Stimulated activated CD4-positive, alpha-beta T cell treated with anti-CD3 and anti-CD28 coated beads, Interleukin-12 subunit alpha, Interleukin-12 subunit beta, amount 100 ng/mL, for 24 hours (primary cell): ENCODE results near the gene DENND2C.
A peak's percentile ranks its signal among the peaks of the same experiment; 100 is the strongest.

Experiments
- DNase-seq, 2 experiments: peaks; one replicate each; pipeline ENCODE4 v3.0.0-alpha.2; 2020; ENCODE audit warnings: low read depth in 2 of 2

The DENND2C gene

GRCh38 chr1:114669562-114670082 is at the start of gene DENND2C:
Gene DENND2C (minus strand): TSS chr1:114670049. CDS start chr1:114625984, 44,065 bp downstream.
- no peak for DNase-seq

GRCh38 chr1:114719424-114719787 is 49.6 kb upstream of the DENND2C start:
- DNase-seq: no peak

- peak in 1 of 2 experiments; percentile 8 for DNase-seq
Measured at GRCh38 chr1:114718661-114719423, 49.0 kb upstream of the DENND2C start.

- DNase-seq: peak; percentile 90 to 95
Measured at GRCh38 chr1:114716304-114717170, 46.7 kb upstream of the DENND2C start, which contains the start of gene NRAS. Gene NRAS (minus strand): TSS chr1:114716771. CDS start chr1:114716160, 611 bp downstream.

- no peak for DNase-seq
Measured at GRCh38 chr1:114715952-114716303, 46.1 kb upstream of the DENND2C start.

DNA sequence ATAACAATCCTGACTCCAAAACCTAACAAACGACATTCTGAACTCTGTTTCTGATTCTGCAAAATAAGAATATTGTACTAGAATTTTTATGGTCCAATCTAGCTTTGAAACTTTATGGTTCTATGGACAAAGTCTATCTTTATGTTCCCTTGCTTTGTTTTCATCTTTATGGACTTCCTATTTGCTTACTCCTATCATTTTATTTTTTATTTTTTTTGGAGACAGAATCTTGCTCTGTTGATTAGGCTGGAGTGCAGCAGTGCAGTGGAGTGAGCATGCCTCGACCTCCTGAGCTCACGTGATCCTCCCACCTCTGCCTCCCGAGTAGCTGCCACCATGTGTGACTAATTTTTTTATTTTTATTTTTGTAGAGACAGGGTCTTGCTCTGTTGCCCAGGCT is 43.1 kb upstream of the DENND2C start:
- no peak for DNase-seq

DNA sequence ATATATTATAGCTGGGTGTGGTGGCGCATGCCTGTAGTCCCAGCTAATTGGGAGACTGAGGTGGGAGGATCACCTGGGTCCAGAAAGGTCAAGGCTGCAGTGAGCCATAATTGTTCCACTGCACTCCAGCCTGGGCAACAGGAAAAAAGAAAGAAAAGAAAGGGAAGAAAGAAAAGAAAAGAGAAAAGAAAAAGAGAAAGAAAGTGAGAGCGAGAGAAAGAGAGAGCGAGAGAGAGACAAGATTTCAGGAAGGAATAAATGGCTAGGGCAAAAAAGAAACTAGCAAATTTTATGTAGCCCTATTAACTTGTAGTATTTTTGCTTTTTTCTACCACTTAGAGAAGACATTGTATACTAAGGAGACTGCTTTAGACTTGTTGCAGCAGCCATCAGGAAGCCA is 40.5 kb upstream of the DENND2C start:
- no peak for DNase-seq

DNA sequence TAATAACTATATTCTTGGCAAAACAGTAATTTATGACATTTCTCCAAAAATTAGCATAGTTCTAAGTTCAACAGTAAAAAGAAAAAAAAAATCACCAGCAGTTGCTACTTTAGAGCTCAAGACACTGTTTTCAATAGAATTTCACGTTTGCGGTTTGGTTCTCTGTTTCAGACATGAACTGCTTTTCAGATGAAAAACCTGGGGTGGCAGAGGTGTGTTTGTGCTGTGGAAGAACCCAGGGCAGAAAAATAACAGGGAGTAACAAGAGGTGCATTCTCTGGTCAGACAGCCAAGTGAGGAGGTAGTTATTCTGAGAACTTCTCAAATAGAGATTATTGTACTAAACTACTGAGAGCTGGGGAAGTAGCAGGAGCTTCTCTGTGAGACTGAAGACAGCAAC is 37.8 kb upstream of the DENND2C start:
- no peak for DNase-seq

GRCh38 chr1:114703242-114703641 is 33.4 kb upstream of the DENND2C start:
- DNase-seq: no peak

GRCh38 chr1:114702737-114703136 is 32.9 kb upstream of the DENND2C start:
- no peak for DNase-seq

DNA sequence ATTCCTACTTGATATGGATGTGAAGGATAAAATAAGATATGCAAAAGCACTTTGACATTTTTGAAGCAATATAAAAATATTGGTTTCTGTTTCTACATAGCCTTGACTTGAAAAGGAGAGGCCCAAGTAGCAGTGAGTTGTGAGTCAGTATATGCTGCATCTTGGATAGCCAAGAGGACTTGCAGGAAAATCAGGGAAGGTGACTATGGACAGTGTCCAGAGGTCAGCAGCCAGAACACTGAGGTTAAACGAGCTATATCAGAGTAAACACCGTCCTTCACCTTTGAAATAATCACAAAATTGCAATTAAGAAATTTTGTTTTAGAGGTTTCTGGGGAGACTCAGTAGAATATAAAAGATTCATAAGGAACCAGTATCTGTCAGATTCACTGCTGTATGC is 32.1 kb upstream of the DENND2C start:
- DNase-seq: no peak

DNA sequence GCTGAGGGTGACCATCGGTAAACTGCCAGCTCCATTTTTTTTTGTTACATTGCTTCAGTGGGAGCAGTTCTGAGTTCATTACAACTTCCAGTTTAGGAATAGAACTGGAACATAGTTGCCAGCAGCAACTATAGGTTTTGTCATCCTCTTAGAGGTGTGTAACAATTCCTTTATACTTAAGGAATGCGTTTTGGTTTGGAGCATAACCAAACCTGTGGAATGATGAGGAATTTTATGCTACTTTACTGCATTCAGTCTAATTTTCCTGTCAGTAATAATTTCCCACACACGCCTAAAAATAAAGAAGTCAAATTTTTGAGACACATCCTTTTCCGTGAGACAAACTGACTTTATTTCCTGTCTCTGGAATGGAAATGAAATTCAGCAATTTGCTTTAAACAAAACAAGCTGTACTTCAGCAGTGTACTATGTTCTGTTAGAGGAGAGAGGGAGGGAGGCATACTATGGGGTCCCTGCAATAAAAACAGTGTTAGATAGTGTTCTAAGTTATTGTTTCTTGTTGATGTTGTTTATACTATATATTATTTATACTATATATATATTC is 30.3 kb upstream of the DENND2C start:
- DNase-seq: no peak

- no peak for DNase-seq
Measured at GRCh38 chr1:114696810-114697209, 27.0 kb upstream of the DENND2C start.

DNA sequence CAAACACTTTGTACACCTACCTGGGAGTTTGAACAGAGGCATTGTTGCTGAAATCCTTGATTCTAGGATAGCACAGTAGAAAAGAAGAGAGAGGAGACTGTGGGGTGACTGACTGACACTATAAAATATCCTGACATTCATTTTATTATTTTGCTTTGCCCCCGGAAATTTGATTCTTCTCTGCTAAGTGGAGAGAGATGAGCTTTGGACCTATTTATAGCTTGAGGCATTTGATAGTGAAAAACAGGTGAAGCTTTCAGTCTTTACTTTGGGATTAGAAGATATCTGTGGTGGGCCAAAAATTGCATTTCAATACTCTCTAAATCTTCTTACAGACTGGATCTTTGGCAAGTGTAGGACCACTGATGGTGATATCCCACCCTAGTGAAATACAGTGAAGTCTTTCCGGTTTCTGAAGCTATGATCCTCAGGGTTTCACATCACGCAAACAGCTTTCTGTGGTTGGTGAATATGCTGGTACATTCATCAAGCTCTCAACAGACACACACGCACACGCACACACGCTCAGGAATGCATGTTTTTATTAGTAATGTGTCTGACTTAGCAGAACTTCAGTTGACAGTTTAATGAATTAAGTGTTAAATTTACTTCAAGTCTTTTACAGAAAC is 25.7 kb upstream of the DENND2C start, which contains the start of gene AMPD1:
TSS of gene AMPD1 (minus strand) at position 117 of the 629 bp plus-strand sequence. CDS start at position 42, 75 bp downstream.
- DNase-seq: no peak

GRCh38 chr1:114694540-114695310 is 24.9 kb upstream of the DENND2C start:
- DNase-seq: no peak

DNA sequence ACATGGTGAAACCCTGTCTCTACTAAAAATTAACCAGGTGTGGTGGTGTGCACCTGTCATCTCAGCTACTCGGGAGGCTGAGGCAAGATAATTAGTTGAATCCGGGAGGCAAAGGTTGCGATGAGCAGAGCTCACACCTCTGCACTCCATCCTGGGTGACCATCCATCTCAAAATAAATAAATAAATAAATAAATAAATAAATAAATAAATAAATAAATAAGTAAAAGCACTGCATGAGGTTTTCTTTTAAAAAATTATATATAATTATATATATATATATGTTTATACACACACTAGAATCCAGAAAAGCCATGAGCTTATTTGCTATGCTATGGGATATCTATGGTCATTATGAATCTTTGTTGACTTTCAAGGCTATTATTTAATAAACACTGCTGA is 23.1 kb upstream of the DENND2C start:
- DNase-seq: no peak

GRCh38 chr1:114691061-114691460 is 21.2 kb upstream of the DENND2C start:
- DNase-seq: no peak

- no peak for DNase-seq
Measured at GRCh38 chr1:114690148-114690547, 20.3 kb upstream of the DENND2C start.

GRCh38 chr1:114688526-114688925 is 18.7 kb upstream of the DENND2C start:
- DNase-seq: no peak

- no peak for DNase-seq
Measured at GRCh38 chr1:114685851-114686250, 16.0 kb upstream of the DENND2C start.

GRCh38 chr1:114677691-114678090 is 7.8 kb upstream of the DENND2C start:
- DNase-seq: no peak
